Cortex of kidney (tissue), 1 donor: Measurements from ENCODE around the gene DKK3.

ENCODE experiments used
- DNase-seq: peaks from one replicate; lab custom pipeline; 2025; lab: John Stamatoyannopoulos, UW

Gene DKK3

DNA sequence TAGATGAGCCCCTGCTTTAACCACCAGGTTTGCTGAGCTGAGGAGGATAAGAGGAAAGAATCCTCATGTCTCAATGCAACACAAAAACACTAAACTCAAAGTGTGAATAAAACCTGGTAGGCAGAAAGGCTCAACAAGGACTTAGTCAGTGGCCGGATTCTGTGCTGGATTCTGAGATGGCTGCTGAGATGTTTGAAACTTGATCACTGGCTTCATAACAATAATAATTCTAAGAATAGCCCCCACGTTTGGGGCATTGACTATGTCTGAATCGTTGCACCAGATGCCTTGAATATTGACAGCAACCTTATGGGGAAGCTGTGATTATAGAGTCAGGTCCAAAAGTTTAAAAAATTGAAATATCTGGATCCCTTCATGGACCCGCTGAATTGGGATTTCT lies 4.6 kb downstream of the DKK3 start:
- no peak for DNase-seq

GRCh38 chr11:12003336-12003735 lies 5.1 kb downstream of the DKK3 start:
- DNase-seq: no peak

DNA sequence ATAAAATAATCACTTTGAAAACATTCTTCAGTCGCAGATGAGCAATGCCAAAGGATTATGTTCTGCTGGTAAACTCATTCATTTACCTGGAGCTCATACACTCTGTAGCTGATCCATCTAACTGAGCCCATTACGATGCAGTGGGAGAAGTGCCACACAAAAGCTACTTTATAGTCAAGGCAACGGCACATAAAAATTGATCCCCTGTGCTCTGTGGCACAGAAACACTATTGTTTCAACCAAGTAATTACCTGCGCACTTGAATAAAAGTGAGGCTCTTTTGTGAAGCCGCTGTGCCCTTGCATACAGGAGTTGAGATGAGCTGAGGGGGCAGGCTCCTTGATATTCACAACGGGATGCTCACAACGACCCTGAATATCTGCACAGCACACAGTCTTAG lies 7.2 kb downstream of the DKK3 start:
- no peak for DNase-seq

GRCh38 chr11:11998091-11998781 lies 10.2 kb downstream of the DKK3 start:
- DNase-seq: no peak

- DNase-seq: no peak
Observed at GRCh38 chr11:11997049-11997322, 11.4 kb downstream of the DKK3 start.

- no peak for DNase-seq
Observed at GRCh38 chr11:11996321-11997048, 11.9 kb downstream of the DKK3 start.

GRCh38 chr11:11995601-11996000 lies 12.8 kb downstream of the DKK3 start:
- DNase-seq: no peak

DNA sequence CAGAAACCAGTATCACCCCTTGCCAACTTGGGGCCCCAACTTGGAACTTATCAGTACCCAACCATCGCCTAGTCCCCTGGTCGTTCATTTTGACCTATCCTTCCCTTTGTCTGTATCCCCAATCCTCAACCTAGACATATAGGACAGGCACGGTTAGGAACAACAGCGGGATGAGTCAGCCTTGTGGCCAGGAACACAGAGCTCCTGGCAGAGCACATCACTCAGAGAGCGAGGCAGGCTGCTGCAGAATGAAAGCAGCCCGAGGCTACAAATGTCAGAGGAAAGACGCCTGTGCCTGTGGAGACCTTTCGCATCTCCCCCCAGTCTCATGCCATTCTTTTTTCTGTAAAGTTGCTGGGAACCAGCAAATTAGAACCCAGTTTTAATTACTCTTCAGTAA lies 14.6 kb downstream of the DKK3 start:
- DNase-seq: no peak

DNA sequence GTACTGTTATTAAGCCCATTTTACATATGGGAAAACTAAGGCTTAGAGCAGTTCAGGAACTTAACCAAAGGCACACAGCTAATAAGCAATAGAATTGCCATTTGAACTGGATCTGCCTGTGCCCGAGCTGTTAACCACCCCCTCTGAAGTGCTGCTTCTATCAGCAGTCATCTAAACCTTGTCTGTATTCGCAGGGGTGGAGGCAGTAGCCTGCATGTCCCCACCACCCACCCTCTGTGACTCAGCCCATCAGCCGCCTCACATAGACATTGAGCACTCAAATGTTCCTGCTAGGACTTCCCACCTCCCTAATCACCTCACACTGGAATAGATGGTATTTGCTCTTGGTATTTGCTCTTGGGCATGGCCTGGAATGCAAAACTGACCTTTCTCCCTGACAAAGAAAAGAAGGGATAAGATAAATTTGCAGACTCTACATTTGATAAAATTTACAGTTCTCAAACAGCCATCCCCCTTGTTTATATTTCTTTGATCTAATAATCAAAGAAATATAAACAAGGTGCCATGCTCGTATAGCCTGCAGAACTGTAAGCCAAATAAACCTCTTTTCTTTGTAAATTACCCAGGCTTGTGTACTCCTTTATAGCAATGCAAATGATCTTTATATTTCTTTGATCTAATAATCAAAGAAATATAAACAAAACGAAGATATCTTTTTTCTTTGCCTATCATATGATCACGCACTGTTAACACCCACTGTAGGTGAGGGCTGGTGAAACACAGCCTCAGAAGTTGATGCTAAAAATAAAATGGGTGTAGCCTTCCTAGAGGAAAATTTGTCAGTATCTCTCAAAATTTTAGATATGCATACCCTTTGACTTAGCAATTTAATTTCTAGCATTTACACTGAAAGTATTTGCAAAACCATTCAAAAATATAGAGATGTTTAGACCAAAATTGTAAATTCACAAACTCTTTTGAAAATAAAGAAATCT lies 15.9 kb downstream of the DKK3 start:
- no peak for DNase-seq

- no peak for DNase-seq
Observed at GRCh38 chr11:11989774-11990744, 18.4 kb downstream of the DKK3 start.

DNA sequence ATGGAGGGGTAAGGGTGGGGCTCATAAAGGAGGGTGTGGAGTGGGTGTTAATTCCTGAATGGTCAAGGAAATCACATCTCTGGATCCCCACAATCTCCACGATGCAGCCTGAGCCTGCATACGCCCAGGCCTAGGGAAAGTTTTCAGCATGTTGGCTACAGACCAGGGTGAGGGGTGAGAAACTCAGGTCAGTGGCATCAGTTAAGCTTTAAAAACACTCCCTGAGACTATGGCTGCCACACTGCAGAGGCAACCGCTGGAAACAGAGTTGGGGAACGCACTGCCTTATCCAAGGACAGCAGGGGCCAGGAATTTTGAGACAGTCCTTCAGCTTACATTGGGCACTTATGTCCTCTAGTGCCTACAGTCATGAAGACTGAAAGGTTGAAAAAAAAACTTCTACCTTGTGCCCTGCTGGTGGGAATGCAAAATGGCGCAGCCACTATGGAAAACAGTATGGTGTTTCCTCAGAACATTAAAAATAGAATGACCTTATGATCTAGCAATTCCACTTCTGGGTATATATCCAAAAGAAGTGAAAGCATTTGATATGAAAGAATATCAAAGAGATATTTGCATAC lies 19.7 kb downstream of the DKK3 start:
- no peak for DNase-seq

- DNase-seq: no peak
Observed at GRCh38 chr11:11988099-11988651, 20.3 kb downstream of the DKK3 start.

DNA sequence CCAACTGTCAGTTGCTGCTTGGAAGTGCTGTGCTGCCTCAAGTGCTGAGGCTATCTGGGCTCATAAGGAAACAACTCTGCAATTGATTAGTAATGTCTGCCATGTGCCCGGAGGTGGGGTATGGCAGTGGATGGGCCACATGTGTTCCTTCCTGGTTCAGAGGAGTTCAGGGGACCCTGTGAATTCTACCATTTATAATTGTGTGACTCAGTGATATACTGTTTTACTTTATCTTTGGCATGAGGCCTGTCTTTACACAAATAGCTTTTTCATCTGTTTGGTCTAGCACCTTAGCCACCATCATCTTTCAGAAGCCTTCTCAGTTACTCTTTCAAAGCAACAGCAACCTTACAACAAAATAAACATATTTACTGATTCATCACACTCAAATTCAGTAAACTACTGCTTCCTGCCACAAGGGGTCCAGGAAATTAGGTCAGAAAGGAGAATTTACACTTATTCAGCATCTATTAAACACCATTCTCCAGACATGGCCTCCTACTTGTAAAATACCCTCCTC lies 20.9 kb downstream of the DKK3 start:
- DNase-seq: no peak

- no peak for DNase-seq
Observed at GRCh38 chr11:11985954-11986949, 22.2 kb downstream of the DKK3 start.

DNA sequence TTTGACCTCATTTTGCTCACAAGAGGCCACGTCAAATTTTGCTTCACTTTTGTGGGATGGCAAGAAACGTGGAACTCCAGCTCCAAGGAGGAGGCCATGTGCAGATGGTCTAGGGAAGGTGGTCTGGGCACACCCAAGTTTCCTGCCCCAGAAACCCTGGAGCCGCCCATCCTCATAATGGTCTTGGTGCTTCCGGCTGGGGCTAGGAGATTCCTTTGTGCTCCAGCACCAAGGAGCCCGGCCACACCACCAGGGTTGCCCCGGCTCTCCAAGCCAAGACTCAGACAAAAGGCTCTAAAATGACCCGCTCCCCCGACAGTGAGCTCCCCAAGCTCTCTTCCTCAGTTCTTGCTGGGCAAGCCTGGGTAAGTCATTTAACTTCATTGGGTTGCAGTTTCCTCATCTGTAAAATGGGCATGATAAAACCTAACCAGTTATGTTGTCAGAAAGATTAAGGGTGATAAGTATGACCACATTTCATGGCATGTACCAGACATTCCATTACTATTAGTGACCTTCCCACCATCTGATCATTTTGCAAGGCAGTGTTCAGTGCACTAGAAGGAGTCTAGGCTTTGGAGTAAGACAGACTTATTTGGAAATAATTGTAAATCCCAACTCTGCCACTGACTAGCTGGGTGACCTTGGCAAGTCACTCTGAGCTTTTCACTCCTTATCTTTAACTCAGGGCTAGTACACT lies 23.3 kb downstream of the DKK3 start:
- no peak for DNase-seq

DNA sequence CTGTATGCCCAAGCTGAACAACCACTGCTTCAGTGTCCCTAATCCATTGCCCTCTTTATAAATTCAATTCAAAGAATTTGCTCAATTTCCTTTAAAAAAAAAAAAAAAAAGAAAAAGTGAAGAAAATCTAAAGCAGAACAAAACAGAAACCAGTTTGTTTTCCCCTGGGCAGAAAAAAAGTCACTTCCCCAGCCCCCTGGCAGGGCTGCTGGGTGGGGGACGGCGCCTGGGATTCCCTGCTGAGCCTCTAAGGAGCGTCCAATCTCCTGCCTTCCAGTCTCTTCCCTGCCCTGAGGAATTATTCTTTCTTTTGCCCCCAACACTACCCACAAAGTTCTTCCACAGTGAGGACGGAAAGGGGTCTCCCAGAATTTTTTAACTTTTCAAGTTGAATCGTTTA lies 23.9 kb downstream of the DKK3 start:
- no peak for DNase-seq

DNA sequence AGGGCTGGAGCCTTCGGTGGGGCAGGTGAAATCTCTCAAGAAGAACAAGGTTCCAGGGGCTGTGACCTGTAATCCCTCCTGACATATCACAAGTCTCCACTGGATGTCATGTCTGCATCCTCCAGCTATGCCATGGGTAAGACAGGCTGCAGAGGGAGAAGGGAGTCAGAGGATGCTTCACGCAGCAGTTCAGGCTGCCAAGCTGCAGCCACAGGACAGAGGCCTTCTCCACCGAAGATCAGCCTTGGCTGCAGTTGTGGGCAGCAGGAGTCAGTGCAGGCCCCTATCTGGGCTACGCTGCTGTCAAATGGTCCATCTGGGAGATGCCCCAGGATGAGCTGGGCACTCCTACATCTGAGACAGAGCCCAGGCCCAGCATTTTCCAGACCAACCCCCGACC lies 25.0 kb downstream of the DKK3 start:
- no peak for DNase-seq

DNA sequence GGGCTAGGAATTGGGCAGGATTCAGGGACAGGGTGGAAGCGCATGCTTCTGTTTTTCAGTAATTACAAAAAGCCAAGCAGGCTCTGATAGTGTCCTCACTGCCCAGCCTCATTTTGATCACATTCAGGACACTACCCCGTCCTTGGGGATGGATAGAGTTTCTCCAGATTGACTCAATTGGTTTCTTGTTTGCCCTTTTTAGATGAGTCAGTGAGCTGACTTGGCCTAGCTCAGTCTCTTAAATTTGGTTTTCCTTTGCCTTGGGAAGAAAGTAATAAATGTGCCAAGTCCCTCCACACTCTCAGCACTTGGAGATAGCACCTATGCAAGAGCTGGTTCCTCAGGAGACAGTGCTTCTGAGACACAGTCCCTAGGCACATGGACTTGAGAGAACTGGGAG lies 25.5 kb downstream of the DKK3 start:
- DNase-seq: no peak

GRCh38 chr11:11982461-11982860 lies 26.0 kb downstream of the DKK3 start:
- no peak for DNase-seq
